ENCODE data around the gene SF3A1.
"Not testable (repeated sequence)": the region's sequence is repeated elsewhere in the genome, so short reads cannot be mapped to it uniquely, and the experiment has no call there.

SF3A1 gene

GRCh38 chr22:30351226-30351625 is 5.5 kb downstream of the SF3A1 start:
- DNase-seq (ENCODE audit: low read depth in 3 of 3) = no peak

GRCh38 chr22:30348809-30349208 is 7.9 kb downstream of the SF3A1 start:
- DNase-seq (ENCODE audit: low read depth in 3 of 3) = no peak

GRCh38 chr22:30348404-30348803 is 8.3 kb downstream of the SF3A1 start:
- no peak for DNase-seq (ENCODE audit: low read depth in 3 of 3)

- DNase-seq (ENCODE audit: low read depth in 3 of 3) = no peak
Measured at GRCh38 chr22:30347255-30347892, 9.3 kb downstream of the SF3A1 start.

GRCh38 chr22:30344447-30345200 is 12.1 kb downstream of the SF3A1 start:
- peak in 1 of 3 experiments; percentile 39 for DNase-seq (ENCODE audit: low read depth in 3 of 3)

GRCh38 chr22:30340911-30341685 is 15.6 kb downstream of the SF3A1 start:
- no peak for DNase-seq (ENCODE audit: low read depth in 3 of 3)

- DNase-seq (ENCODE audit: low read depth in 3 of 3) = no peak
Measured at GRCh38 chr22:30338802-30339201, 17.9 kb downstream of the SF3A1 start.

- DNase-seq (ENCODE audit: low read depth in 3 of 3) = not testable (repeated sequence)
Measured at GRCh38 chr22:30338341-30338740, 18.4 kb downstream of the SF3A1 start.

GRCh38 chr22:30337461-30337778 is 19.3 kb downstream of the SF3A1 start:
- no peak for DNase-seq (ENCODE audit: low read depth in 3 of 3)

- DNase-seq (ENCODE audit: low read depth in 3 of 3) = no peak
Measured at GRCh38 chr22:30336752-30337460, 19.8 kb downstream of the SF3A1 start.

- no peak for DNase-seq (ENCODE audit: low read depth in 3 of 3)
Measured at GRCh38 chr22:30335236-30335635, 21.5 kb downstream of the SF3A1 start.

GRCh38 chr22:30334646-30335045 is 22.0 kb downstream of the SF3A1 start:
- no peak for DNase-seq (ENCODE audit: low read depth in 3 of 3)

- DNase-seq (ENCODE audit: low read depth in 3 of 3) = no peak
Measured at GRCh38 chr22:30333707-30334087, 23.0 kb downstream of the SF3A1 start.

GRCh38 chr22:30332994-30333706 is 23.5 kb downstream of the SF3A1 start:
- no peak for DNase-seq (ENCODE audit: low read depth in 3 of 3)

- DNase-seq (ENCODE audit: low read depth in 3 of 3) = no peak
Measured at GRCh38 chr22:30332551-30332950, 24.1 kb downstream of the SF3A1 start.

- no peak for DNase-seq (ENCODE audit: low read depth in 3 of 3)
Measured at GRCh38 chr22:30328466-30329049, 28.1 kb downstream of the SF3A1 start.

GRCh38 chr22:30327864-30328345 is 28.8 kb downstream of the SF3A1 start:
- no peak for DNase-seq (ENCODE audit: low read depth in 3 of 3)

- DNase-seq (ENCODE audit: low read depth in 3 of 3) = peak; percentile 80 to 93 (median 88)
Measured at GRCh38 chr22:30326706-30327362, 29.9 kb downstream of the SF3A1 start, which contains the start of gene TBC1D10A. TBC1D10A (minus strand) TSS chr22:30326941; CDS start chr22:30326881, 60 bp downstream.

- DNase-seq (ENCODE audit: low read depth in 3 of 3) = no peak
Measured at GRCh38 chr22:30326255-30326705, 30.4 kb downstream of the SF3A1 start.

- no peak for DNase-seq (ENCODE audit: low read depth in 3 of 3)
Measured at GRCh38 chr22:30325724-30326254, 30.9 kb downstream of the SF3A1 start.

All from stimulated activated CD4-positive, alpha-beta T cell treated with anti-CD3 and anti-CD28 coated beads, TNF-alpha, amount 100 ng/mL, for 24 hours (primary cell).